ENCODE results near the gene LCN9. TPM values are rescaled to one million over a fixed set of nuclear protein-coding genes. Genes with fewer than 3 reads are reported as not detected.

Gene LCN9
- total and polyA plus RNA-seq, 9 of the 15 experiments (the other 6 are each of a cell fraction or from before 2014, with no cell fraction given): not detected

GRCh38 chr9:135698767-135699166 is 35.7 kb downstream of the LCN9 start (continued):
- no peak for TF ChIP-seq RREB1 (CRISPR knock-in tag; IDR thresholded peaks at IDR 0.05)
- TF ChIP-seq ZNF75A (CRISPR knock-in tag; IDR thresholded peaks at IDR 0.05): no peak
- no peak for TF ChIP-seq ZNF511 (CRISPR knock-in tag; IDR thresholded peaks at IDR 0.05)
- TF ChIP-seq SNRNP70 (optimal IDR thresholded peaks at IDR 0.05; ENCODE audit: low read depth, low read length): no peak
- no peak for TF ChIP-seq TCF7L2 (IDR thresholded peaks at IDR 0.05; ENCODE audit: low read depth, low read length)
- TF ChIP-seq ETV1 (tag; conservative IDR thresholded peaks at IDR 0.05; ENCODE audit: low read depth): no peak

All from K562 (cell line).